ENCODE data around the gene ADA. TPM values are rescaled to one million over a fixed set of nuclear protein-coding genes. Genes with fewer than 3 reads are reported as not detected.
A peak's percentile ranks its signal among the peaks of the same experiment; 100 is the strongest.
"Not testable (repeated sequence)": the region's sequence is repeated elsewhere in the genome, so short reads cannot be mapped to it uniquely, and the experiment has no call there.

ADA gene
- total RNA-seq, 1 donor: 15.9 TPM

- no peaks in the 10 kb centered on the region for H3K36me3 ChIP-seq (ENCODE audit: insufficient read depth, low read length)
- no peak overlapping the region for H3K4me2 ChIP-seq (ENCODE audit: insufficient read depth, low read length)
- no peak overlapping the region for H3K4me3 ChIP-seq (ENCODE audit: insufficient read depth, low read length)
- H4K20me1 ChIP-seq (ENCODE audit: insufficient read depth, low read length): no peaks in the 10 kb centered on the region
- no peak overlapping the region for H3K27ac ChIP-seq (ENCODE audit: low read depth, low read length)
- no peaks in the 10 kb centered on the region for H3K79me2 ChIP-seq (ENCODE audit: insufficient read depth, low read length)
- peak; percentile 83 for DNase-seq (ENCODE audit: insufficient read length, low spot score, missing footprints)
- TF ChIP-seq CTCF (IDR thresholded peaks at IDR 0.05; ENCODE audit: extremely low read depth, low read depth, low read length): peak; percentile 79
- no peaks in the 10 kb centered on the region for H3K4me1 ChIP-seq (ENCODE audit: insufficient read depth, low read length)
- no peaks in the 10 kb centered on the region for H3K9me3 ChIP-seq (ENCODE audit: low read depth, low read length)
- H2AFZ ChIP-seq (ENCODE audit: low read length): no peak overlapping the region
- no peaks in the 10 kb centered on the region for H3K27me3 ChIP-seq (ENCODE audit: insufficient read depth, low read length)
Observed at GRCh38 chr20:44683263-44684046, 32.0 kb upstream of the ADA start.

GRCh38 chr20:44681796-44682566, 30.5 kb upstream of the ADA start:
- Histone ChIP-seq H2AFZ (ENCODE audit: low read length) (no peak overlapping the region), H3K9me3 (ENCODE audit: low read depth, low read length) (no peaks in the 10 kb centered on the region), H3K36me3 (ENCODE audit: insufficient read depth, low read length) (no peaks in the 10 kb centered on the region), H3K27ac (ENCODE audit: low read depth, low read length) (no peak overlapping the region), H3K4me2 (ENCODE audit: insufficient read depth, low read length) (no peak overlapping the region), H3K4me1 (ENCODE audit: insufficient read depth, low read length) (no peaks in the 10 kb centered on the region), H3K79me2 (ENCODE audit: insufficient read depth, low read length) (no peaks in the 10 kb centered on the region), H3K27me3 (ENCODE audit: insufficient read depth, low read length) (no peaks in the 10 kb centered on the region), H3K4me3 (ENCODE audit: insufficient read depth, low read length) (no peak overlapping the region), H4K20me1 (ENCODE audit: insufficient read depth, low read length) (no peaks in the 10 kb centered on the region)
- TF ChIP-seq CTCF (IDR thresholded peaks at IDR 0.05; ENCODE audit: extremely low read depth, low read depth, low read length): no peak
- no peak for DNase-seq (ENCODE audit: insufficient read length, low spot score, missing footprints)

GRCh38 chr20:44678990-44679611, 27.6 kb upstream of the ADA start:
- Histone ChIP-seq H3K4me3 (ENCODE audit: insufficient read depth, low read length) (no peak overlapping the region), H3K4me2 (ENCODE audit: insufficient read depth, low read length) (no peak overlapping the region), H3K36me3 (ENCODE audit: insufficient read depth, low read length) (no peaks in the 10 kb centered on the region), H2AFZ (ENCODE audit: low read length) (peak overlapping the region; percentile 92), H3K9me3 (ENCODE audit: low read depth, low read length) (no peaks in the 10 kb centered on the region), H3K27ac (ENCODE audit: low read depth, low read length) (no peak overlapping the region), H3K27me3 (ENCODE audit: insufficient read depth, low read length) (no peaks in the 10 kb centered on the region), H3K79me2 (ENCODE audit: insufficient read depth, low read length) (no peaks in the 10 kb centered on the region), H3K4me1 (ENCODE audit: insufficient read depth, low read length) (no peaks in the 10 kb centered on the region), H4K20me1 (ENCODE audit: insufficient read depth, low read length) (no peaks in the 10 kb centered on the region)
- TF ChIP-seq CTCF (IDR thresholded peaks at IDR 0.05; ENCODE audit: extremely low read depth, low read depth, low read length): no peak
- DNase-seq (ENCODE audit: insufficient read length, low spot score, missing footprints): no peak

GRCh38 chr20:44678242-44678641, 26.7 kb upstream of the ADA start:
- H4K20me1 ChIP-seq (ENCODE audit: insufficient read depth, low read length): no peaks in the 10 kb centered on the region
- H2AFZ ChIP-seq (ENCODE audit: low read length): peak overlapping the region; percentile 92
- H3K79me2 ChIP-seq (ENCODE audit: insufficient read depth, low read length): no peaks in the 10 kb centered on the region
- H3K36me3 ChIP-seq (ENCODE audit: insufficient read depth, low read length): no peaks in the 10 kb centered on the region
- no peak overlapping the region for H3K4me2 ChIP-seq (ENCODE audit: insufficient read depth, low read length)
- no peak for DNase-seq (ENCODE audit: insufficient read length, low spot score, missing footprints)
- H3K27ac ChIP-seq (ENCODE audit: low read depth, low read length): no peak overlapping the region
- no peaks in the 10 kb centered on the region for H3K9me3 ChIP-seq (ENCODE audit: low read depth, low read length)
- no peak for TF ChIP-seq CTCF (IDR thresholded peaks at IDR 0.05; ENCODE audit: extremely low read depth, low read depth, low read length)
- no peak overlapping the region for H3K4me3 ChIP-seq (ENCODE audit: insufficient read depth, low read length)
- no peaks in the 10 kb centered on the region for H3K27me3 ChIP-seq (ENCODE audit: insufficient read depth, low read length)
- H3K4me1 ChIP-seq (ENCODE audit: insufficient read depth, low read length): no peaks in the 10 kb centered on the region

- H3K9me3 ChIP-seq (ENCODE audit: low read depth, low read length); H4K20me1 ChIP-seq (ENCODE audit: insufficient read depth, low read length); H3K36me3 ChIP-seq (ENCODE audit: insufficient read depth, low read length); H2AFZ ChIP-seq (ENCODE audit: low read length); H3K4me2 ChIP-seq (ENCODE audit: insufficient read depth, low read length); DNase-seq (ENCODE audit: insufficient read length, low spot score, missing footprints); H3K79me2 ChIP-seq (ENCODE audit: insufficient read depth, low read length); H3K27ac ChIP-seq (ENCODE audit: low read depth, low read length); H3K4me3 ChIP-seq (ENCODE audit: insufficient read depth, low read length); H3K27me3 ChIP-seq (ENCODE audit: insufficient read depth, low read length): not testable (repeated sequence)
- H3K4me1 ChIP-seq (ENCODE audit: insufficient read depth, low read length): peaks cover 11% of the 10 kb centered on the region
Observed at GRCh38 chr20:44672318-44672902, 20.9 kb upstream of the ADA start.
